Hematopoietic multipotent progenitor cell treated with erythropoietin and hydrocortisone succinate and interleukin-3 and kit ligand, for 4 days (in vitro differentiated cells): ENCODE results near the gene CWC27.

Experiments used
- DNase-seq: peaks from one replicate; pipeline ENCODE4 v3.0.0-alpha.2; 2015

The CWC27 gene

DNA sequence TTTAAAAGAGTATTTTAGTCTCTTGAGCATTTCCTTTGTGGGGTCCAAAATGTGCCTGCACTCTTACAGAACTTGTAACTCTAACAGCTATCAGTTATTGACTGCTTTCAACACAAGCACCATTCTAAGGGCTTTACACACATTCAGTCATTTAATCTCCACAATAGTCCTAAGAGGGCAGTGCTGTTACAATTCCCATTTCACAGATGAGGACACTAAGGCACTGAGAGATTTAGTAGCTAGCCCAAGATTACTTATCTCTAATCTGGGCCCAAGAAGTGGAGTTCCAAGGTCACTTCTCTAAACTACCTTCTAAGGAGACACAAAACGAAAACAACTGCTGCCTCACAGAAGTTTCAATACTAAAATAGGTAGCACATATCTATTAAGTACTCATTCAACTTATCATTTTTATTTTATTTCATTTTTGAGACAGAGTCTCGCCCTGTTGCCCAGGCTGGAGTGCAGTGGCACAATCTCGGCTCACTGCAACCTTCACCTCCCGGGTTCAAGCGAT is 275.2 kb downstream of the CWC27 start:
- no peak for DNase-seq

DNA sequence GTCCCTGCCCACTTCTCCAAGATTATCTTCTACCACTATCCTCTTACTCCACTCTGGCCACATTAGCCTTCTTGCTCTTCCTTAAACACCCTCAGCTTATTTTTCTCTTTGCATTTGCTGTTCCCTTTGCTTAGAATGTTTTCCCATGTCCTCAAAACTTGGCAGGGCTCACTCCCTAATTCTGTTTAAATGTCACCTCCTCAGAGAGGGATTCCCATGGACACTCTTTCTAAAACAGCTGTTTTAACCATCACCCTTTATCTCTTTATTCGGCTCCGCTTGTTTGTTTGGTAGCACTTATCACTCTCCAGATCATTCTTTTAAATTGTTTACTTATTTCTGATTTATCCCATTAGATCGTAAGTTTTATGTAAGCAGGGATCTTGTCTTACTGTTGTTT is 278.5 kb downstream of the CWC27 start:
- no peak for DNase-seq

DNA sequence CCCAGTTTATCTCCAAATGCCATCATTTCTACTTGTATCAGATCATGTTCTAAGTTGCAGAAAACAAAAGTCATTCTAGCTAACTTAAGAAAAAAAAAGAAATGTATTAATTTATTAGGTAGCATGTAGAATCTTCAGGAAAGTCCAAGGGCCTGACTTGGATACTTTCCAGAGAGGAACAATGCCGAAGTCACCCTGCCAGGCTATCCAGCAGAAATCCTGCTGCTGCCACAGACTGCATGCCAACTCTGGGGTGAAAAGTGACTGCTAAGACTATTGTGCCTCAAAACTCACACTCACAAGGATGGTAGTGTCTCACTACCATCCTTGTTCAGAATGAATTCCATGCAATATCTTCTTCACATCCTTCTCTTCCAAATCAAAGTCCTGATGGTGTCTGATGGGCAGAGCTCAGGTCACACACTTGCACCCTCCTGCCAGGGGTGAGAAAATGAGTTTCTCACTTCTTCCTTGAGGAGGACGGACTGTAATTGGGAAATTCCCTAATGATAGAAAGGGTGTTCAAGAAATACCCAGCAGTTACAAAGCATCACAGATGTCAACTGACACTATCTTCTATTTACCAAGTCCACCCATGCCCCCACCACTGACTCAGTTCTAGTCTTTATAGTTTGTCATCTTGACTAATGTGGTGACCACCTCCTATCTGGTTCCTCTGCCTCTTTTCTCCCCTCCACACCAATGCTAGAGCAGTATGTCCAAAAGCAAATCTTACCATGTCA is 279.4 kb downstream of the CWC27 start:
- no peak for DNase-seq

DNA sequence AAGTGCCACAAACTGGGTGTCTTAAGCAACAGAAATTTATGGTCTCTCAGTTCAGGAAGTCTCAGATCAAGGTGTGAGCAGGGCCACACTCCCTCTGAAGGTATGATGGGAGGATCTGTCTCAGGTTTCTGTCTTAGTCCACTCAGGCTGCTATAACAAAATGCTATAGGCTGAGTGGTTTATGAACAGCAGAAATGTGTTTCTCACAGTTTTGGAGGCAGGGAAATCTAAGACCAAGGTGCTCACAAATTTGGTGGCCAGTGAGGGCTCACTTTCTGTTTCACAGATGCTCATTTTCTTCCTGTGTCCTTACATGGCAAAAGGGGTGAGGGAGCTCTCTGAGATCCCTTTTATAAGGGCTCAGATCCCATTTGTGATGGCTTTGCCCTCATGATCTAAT is 281.4 kb downstream of the CWC27 start:
- DNase-seq = no peak

DNA sequence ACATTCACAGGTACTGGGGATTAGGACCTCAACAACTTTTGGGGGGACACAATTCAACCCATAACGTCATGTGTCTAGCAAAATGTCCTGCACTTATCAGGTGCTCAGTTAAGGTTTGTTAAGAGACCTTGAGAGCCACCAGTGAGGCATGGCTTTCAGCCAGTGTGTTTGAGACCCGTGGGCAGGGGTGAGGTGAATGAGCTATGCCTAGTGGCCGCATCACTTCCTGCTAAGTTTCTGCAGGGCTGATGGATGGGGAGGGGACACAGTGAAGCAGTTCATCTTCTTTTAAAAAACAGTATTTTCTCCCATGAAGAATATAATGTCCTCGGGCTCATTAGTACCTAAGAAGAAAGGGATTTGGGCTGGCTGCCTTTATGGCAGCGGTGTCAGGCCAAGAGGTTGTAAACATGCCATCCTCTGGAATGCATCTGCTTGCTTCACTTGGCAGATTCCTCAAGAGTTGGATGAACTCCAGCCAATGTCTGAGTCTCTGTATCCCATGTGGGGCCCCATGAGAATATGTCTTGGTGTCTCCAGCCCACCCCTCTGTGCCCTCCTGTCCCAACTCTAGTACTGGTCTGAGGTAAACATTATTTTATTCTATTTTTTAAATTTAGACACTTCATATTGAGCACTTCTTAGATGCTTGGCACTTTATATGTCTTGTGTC is 282.2 kb downstream of the CWC27 start:
- DNase-seq = no peak

DNA sequence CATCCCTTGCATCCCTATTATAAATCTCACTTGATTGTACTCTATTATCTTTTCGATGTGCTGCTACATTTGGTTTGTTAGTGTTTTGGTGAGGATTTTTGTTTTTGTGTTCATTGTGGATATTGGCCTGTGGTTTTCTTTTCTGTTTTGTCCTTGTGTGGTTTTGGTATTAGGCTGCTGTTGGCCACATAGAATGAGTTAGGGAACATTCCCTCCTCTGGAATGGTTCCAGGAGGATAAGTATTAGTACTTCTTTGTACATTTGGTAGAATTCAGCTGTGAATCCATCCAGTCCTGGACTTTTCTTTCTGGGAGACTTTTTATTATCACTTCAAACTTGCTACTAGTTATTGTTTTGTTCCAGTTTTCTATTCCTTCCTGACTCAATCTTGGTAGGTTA is 287.2 kb downstream of the CWC27 start:
- DNase-seq = no peak

DNA sequence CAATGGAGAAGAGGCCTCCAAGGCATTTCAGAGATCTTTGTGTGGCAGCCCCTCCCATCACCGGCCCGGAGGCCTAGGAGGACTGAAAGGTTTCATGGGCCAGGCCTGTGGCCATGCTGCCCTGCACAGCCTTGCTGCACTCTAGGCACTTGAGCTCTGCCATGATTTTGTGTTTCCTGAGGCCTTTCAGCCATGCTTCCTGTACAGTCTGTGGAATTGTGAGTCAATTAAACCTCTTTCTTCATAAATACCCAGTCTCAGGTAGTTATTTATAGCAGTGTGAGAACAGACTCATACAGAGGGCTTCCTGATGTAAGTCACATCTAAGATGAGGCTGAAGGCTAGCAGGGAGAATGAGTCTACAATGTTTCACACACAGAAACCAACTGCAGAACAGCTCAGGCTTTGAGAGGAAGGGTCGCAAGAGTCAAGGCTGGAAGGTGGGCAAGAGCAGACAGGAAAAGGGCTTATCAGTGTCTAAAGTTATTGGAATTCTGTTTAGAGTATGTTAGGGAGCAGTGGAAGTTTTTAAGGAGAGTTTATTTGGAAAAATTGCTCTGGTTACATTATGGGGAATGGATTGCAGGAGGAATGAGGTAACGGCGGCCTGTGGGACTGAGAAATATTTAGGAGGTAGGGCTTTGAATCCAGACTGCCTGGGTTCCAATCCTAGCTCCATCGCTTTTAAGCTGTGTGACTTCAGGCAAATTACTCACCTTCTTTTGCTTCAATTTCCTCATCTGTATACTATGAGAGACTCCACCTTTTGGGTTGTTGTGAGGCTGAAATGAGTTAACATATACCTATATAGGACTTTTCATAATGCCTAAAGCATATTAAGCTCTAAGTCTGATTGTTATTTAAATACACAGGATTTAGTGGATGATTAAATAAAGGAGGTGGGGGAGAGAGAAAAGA is 291.2 kb downstream of the CWC27 start:
- DNase-seq = no peak

DNA sequence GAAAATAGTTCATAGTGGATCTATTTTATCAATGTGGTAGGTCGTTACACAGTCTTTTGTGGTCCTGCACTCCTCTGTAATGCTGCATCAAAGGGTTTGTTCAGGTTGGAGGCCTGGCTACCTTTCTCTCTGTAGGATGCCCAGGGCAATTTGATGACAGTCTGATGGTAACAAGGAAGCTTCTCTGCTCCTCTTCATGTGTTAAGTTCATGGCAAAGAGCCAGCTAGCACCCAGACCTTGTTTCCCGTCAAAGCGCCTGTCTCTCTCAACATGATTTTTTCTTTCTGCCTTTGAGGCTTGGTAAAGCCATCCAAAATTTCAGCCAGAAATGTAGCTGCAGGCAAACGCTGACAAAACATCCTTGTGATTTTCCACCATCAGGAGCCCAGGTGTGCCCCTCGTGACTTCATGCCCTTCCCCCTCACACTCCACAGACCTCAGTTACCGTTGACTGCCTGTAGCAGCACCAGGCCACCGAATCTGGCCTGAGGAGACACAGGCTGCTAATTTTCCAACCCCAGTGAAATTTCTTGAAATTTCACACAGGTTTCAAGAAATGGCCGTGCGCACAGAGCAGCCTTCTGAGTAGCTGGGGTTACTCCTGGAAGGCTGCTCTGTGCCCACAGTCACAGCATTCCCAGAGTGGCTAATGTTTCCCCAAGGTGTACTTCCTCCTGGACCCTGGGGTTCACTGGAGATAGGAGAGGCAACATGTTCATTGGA is 292.7 kb downstream of the CWC27 start:
- no peak for DNase-seq

DNA sequence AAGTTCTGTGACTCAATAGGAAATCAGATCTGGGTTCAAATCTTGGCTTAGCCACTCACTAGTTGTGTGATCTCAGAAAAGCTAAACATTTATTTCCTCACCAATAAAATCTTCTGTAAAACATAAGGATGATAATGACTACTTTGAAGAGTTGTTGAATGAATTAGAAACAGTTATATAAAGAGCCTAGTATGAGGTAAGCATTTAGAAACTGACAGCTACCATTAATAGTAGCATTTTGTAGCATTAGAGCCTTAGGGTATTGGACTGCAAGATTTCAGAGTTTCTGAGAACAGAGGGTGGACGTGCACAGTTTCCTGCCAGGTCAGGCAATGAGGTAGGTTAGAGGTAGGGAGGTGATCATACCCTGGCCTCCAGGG is 293.2 kb downstream of the CWC27 start:
- no peak for DNase-seq

DNA sequence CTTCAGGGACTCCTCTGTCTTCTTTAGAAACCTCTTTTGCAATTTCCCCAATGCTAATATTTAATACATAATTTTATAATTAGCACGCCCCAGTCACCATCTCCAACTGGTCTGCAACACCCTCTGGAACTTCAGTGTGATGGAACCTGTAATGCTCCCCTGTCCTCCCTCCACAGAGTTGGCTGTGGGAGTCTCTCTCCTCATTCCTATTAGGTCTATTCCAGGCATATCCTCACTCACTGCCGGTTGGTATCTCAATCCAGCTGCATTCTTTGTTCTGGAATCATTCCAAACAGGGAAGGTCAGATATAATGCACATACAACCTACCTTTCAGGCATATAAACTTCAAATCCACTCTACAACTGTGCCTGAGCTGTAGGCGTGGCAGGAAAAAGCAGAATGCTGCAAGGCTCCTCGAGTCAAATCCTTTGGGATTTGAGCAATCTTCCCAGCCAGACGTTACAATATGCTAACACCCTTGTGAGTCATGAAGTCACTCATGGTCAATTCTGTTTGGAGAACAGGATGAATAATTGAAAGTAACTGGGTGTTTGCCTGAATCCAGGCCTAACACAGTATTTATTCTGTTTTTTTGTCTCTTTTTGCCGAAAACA is 293.8 kb downstream of the CWC27 start:
- no peak for DNase-seq

DNA sequence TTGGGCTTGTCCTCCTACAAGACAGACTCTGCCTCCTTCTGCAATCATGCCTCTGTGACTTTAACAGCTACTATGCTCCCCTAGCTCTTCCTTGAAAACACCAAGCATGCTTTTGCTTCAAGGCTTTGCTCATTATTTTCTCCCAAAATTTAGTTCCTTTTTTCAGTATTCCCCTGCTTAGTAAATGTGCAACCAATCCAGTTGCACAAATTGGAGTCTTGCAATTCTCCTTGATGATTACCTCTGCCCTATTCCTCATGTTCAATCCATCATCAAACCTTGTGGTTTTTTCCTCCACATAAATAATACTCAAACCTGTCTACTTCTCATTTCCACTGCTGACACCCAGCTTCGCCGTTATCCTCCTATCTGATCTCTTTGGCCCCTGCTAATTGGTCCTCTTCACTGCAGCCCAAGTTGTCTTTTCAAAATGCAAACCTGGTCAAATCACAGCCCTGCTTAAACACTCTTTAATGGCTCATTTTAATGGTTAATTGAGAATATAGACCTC is 296.3 kb downstream of the CWC27 start:
- no peak for DNase-seq

DNA sequence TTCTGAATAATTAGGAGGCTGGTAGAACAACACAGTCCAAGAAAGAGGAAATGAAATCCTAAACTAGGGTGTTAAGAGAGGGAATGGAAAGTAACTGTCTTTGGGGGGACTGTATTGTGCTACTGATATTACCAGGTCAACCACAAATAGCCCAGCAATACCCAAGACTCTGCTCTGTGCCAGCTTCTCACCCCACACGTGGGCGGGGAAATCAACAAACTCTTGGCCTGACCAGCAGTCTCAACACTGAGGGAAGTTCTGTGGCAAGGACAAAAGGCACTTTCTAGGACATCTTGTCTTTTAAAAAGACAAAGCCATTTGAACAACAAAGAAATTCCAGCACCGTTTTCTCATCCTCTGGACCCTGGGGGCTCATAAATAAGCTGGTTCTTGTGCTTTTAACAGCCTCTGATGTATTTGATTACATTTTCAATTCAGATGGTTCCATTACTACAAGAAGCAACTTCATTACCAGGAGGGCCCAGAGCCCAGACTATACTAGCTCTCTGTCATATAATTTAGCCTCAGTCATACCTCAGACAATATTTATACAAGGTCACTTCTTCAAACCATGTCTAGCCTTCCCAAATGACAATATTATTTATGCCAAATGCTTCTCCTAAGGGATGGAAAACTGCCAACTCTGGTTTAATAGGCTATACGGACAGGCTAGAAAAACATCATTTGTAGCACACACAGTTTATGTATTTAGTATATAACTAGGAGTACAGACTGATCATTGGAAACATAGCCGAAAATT is 297.8 kb downstream of the CWC27 start:
- DNase-seq = no peak

DNA sequence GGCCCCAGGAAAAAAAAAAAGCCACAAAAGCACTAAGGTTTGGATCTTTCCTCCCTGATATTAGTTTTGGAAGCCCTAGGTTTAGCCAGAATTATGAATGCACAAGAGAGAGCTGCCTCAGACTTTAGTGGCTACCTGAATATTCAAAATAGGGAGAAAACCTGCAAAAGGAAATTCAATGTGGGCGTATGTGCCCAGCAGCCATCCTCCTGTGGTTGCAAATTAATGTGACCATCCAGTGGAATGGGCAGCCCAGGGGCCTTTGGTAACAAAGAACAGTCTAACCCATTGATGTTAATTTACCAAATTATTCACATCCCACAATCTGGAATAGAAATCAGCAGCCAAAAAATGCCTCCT is 298.4 kb downstream of the CWC27 start:
- DNase-seq = no peak
